HG03097 (cell line): Measurements from ENCODE around the gene BCAM.
"Not testable (repeated sequence)": the region's sequence is repeated elsewhere in the genome, so short reads cannot be mapped to it uniquely, and the experiment has no call there.

Experiments used
- ATAC-seq: cut with Tn5 transposase; IDR thresholded peaks from one replicate; pipeline ENCODE4 v1.9.1; 2021; ENCODE audit not compliant: unreplicated experiment, low FRiP score

BCAM gene, protein sequence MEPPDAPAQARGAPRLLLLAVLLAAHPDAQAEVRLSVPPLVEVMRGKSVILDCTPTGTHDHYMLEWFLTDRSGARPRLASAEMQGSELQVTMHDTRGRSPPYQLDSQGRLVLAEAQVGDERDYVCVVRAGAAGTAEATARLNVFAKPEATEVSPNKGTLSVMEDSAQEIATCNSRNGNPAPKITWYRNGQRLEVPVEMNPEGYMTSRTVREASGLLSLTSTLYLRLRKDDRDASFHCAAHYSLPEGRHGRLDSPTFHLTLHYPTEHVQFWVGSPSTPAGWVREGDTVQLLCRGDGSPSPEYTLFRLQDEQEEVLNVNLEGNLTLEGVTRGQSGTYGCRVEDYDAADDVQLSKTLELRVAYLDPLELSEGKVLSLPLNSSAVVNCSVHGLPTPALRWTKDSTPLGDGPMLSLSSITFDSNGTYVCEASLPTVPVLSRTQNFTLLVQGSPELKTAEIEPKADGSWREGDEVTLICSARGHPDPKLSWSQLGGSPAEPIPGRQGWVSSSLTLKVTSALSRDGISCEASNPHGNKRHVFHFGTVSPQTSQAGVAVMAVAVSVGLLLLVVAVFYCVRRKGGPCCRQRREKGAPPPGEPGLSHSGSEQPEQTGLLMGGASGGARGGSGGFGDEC

GRCh38 chr19:44808463-44809371 lies at the start of gene BCAM:
Gene BCAM (plus strand): TSS chr19:44809103. CDS start chr19:44809125, 22 bp downstream.
- ATAC-seq, result no peak

GRCh38 chr19:44762038-44762437 lies 46.9 kb upstream of the BCAM start:
- no peak for ATAC-seq

DNA sequence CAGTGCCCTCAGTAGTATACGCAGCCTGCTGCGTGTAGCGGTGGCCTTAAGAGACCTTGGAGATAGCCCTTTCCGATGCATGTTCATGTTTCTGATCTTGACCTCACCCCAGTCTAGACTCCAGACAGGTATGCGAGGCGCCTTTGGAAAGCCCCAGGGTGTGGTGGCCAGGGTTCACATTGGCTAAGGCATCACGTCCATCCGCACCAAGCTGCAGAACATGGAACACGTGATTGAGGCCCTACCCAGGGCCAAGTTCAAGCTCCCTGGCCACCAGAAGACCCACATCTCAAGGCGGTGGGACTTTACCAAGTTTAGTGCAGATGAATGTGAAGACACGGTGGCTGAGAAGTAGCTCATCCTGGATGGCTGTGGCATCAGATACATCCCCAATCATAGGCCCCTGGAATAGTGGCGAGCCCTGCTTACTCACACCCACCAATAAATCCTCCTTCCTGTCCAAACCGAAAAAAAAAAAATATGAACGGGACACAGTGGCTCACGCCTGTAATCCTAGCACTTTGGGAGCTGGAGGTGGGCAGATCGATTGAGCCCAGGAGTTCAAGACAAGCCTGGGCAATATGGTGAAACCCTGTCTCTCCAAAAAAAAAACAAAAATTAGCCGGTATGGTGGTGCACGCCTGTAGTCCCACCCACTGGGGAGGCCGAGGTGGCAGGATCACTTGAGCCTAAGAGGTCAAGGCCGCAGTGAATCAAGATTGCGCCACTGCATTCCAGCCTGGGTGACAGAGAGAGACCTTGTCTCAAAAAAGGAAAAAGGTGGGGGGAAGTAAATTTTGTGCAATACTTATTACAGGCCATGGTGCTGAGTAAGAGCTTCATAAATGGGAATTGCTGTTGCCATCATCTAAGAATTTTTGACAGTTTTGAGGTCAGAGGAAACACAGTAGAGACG lies 43.6 kb upstream of the BCAM start:
- ATAC-seq, result no peak

DNA sequence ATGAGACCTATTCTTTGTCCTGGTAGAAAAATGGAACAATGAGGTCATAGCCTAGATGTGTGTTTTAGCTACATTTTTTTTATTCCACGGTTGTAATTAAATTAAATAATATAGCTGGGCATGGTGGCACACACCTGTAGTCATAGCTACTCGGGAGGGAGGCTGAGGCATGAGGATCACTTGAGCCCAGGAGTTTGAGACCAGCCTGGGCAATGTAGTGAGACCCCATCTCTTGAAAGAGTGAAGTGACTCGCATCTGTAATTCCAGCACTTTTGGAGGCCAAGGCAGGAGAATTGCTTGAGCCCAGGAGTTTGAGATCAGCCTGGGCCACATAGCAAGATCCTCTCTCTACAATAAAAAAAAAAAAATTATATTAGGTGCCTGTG lies 43.0 kb upstream of the BCAM start:
- ATAC-seq, result no peak

- no peak for ATAC-seq
Measured at GRCh38 chr19:44767295-44768180, 41.4 kb upstream of the BCAM start.

- ATAC-seq, result peak; percentile 96
Measured at GRCh38 chr19:44770550-44771257, 38.2 kb upstream of the BCAM start.

- ATAC-seq, result not testable (repeated sequence)
Measured at GRCh38 chr19:44772144-44772543, 36.8 kb upstream of the BCAM start.

GRCh38 chr19:44772959-44773358 lies 35.9 kb upstream of the BCAM start:
- ATAC-seq, result no peak

GRCh38 chr19:44775676-44776240 lies 33.1 kb upstream of the BCAM start:
- ATAC-seq, result no peak

DNA sequence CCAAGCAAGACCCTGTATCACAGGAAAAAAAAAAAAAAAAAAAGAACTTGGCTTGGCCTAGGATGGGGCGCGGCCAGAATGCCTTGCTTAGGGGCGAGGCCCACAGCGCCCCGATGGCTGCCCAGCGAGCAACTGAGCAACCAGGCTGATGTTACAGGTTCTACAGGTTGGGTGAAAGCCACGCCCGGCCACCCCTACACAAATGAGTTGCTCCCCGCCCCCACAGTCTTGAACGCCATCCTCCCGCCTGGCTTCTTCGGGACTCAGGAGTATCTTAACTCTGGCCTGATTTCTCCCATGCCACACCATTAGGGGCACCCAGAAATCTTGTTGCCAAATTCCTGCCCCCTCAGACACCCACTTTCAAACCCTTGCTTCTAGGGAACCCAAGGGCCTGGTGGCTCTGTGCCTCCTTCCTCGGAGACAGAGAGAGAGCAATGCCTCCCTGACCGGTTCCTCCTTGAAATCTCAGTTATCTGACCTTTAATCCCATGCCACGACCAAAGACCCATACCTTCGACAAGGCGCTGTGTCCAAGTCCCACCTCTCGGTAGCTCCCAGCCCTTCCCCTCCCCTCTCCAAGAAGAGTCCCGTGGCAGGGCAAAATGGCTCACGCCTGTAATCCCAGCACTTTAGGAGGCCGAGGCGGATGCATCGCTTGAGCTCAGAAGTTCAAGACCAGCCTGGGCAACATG lies 32.4 kb upstream of the BCAM start:
- no peak for ATAC-seq

GRCh38 chr19:44777715-44778347 lies 31.1 kb upstream of the BCAM start, which contains the start of gene CBLC:
Gene CBLC (plus strand): TSS chr19:44777890. CDS start chr19:44777932, 42 bp downstream.
- no peak for ATAC-seq

DNA sequence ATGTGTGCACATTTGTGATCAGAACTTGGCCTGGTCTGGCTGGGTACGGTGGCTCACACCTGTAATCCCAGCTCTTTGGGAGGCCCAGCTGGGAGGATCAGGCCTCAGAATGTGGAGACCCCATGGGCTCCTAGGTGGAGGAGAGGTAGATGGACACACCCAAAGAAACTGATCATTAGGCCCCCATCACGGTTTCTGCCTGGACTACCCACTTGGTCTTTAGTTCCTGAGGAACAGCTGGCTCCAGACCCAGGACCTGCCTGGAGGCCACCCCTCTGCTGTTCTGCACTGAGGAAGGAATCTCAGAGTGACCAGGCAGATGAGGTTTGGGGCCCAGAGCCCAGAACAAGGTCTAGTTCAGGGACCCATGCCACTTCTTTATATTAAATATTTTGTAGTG lies 29.8 kb upstream of the BCAM start:
- ATAC-seq, result no peak

GRCh38 chr19:44781694-44782093 lies 27.2 kb upstream of the BCAM start:
- not testable (repeated sequence) for ATAC-seq

GRCh38 chr19:44782729-44783128 lies 26.2 kb upstream of the BCAM start:
- no peak for ATAC-seq

GRCh38 chr19:44783545-44783944 lies 25.4 kb upstream of the BCAM start:
- no peak for ATAC-seq

DNA sequence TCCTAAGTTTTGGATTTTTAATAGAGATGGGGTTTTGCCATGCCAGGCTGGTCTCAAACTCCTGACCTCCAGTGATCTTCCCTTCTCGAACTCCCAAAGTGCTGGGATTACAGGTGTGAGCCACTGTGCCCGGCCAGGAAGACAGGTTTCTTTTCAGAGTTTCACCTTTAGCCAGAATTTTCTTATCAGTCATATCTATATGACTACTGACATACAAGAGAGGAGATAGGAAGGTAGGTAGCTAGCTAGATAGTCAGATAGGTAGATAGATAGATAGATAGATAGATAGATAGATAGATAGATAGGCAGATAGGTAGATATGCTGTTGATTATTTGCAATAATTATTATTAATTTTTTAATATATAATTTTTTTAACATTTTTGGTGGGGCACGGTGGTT lies 23.6 kb upstream of the BCAM start:
- ATAC-seq, result no peak

DNA sequence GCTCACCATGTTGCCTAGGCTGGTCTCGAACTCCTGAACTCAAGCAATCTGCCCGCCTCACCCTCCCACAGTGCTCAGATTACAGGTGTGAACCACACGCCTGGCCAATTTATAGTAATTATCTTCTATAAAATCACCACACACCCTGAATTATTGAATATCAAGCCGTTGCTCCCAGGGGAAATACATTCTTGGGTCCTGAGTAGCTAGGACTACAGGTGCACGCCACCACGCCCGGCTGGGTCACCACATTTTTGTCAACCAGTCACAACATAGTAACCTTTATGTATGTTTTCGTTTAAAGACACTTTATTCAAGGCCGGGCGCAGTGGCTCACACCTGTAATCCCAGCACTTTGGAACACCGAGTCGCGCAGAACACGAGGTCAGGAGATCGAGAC lies 22.9 kb upstream of the BCAM start:
- ATAC-seq, result no peak
